ENCODE measurements around the gene HECTD4. TPM values are rescaled to one million over a fixed set of nuclear protein-coding genes. Genes with fewer than 3 reads are reported as not detected.
A peak's percentile ranks its signal among the peaks of the same experiment; 100 is the strongest.

Gene HECTD4
- total and polyA plus RNA-seq, 7 donors, result 2.1 to 22.8 (median 14.6) TPM

DNA sequence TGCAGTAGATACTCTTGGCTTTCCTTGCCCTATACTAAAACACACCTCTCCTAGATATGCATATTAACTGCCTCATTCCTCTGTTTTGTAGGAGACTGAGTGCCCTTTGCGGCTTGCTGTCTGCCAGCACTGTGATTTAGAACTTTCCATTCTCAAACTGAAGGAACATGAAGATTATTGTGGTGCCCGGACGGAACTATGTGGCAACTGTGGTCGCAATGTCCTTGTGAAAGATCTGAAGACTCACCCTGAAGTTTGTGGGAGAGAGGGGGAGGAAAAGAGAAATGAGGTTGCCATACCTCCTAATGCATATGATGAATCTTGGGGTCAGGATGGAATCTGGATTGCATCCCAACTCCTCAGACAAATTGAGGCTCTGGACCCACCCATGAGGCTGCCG lies 241.5 kb downstream of the HECTD4 start:
- Histone ChIP-seq H3K4me3 (no peak overlapping the region), H3K27ac (no peak overlapping the region), H3K9me3 (no peaks in the 10 kb centered on the region), H3K36me3 (ENCODE audit: insufficient read depth in 1 of 2, low read depth in 1 of 2) (peaks cover 0 to 100% of the 10 kb centered on the region in 2 donors), H3K27me3 (ENCODE audit: insufficient read depth in 3 of 3, low read length in 2 of 3) (no peaks in the 10 kb centered on the region), H3K4me1 (no peaks in the 10 kb centered on the region)
- TF ChIP-seq, protein P1, sequence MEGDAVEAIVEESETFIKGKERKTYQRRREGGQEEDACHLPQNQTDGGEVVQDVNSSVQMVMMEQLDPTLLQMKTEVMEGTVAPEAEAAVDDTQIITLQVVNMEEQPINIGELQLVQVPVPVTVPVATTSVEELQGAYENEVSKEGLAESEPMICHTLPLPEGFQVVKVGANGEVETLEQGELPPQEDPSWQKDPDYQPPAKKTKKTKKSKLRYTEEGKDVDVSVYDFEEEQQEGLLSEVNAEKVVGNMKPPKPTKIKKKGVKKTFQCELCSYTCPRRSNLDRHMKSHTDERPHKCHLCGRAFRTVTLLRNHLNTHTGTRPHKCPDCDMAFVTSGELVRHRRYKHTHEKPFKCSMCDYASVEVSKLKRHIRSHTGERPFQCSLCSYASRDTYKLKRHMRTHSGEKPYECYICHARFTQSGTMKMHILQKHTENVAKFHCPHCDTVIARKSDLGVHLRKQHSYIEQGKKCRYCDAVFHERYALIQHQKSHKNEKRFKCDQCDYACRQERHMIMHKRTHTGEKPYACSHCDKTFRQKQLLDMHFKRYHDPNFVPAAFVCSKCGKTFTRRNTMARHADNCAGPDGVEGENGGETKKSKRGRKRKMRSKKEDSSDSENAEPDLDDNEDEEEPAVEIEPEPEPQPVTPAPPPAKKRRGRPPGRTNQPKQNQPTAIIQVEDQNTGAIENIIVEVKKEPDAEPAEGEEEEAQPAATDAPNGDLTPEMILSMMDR (IDR thresholded peaks at IDR 0.05), result no peak
- ATAC-seq (no peak), DNase-seq (no peak)
- intact Hi-C loops (cut with DNase I), result loop anchor here in 1 of 2 donors (10.0 kb wide), 2 partner anchors 94 to 96 kb away; no protein-coding TSS in a partner anchor
- WGBS, 3 donors, result 89 to 93% (median 93%) methylated on average over 5 of the region's 5 CpGs

DNA sequence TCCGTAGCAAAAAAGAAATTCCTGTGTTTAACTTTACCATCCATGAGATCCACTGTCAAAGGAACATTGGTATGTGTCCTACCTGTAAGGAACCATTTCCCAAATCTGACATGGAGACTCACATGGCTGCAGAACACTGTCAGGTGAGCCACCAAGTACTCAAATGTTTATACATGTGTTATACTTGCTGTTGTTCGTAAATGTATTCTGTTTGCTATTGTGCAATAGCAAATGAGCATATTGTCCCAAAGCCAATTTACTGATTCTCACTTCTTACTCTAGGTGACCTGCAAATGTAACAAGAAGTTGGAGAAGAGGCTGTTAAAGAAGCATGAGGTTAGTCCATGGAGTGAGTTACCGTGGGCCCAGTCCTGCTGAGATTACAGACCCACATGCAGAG lies 247.5 kb downstream of the HECTD4 start:
- 90 to 96% (median 91%) methylated on average over 3 of the region's 3 CpGs for WGBS, 3 donors
- Histone ChIP-seq H3K36me3 (ENCODE audit: insufficient read depth in 1 of 2, low read depth in 1 of 2) (peaks cover 0 to 72% of the 10 kb centered on the region in 2 donors), H3K4me3 (no peak overlapping the region), H3K9me3 (no peaks in the 10 kb centered on the region), H3K27me3 (ENCODE audit: insufficient read depth in 3 of 3, low read length in 2 of 3) (no peaks in the 10 kb centered on the region), H3K27ac (no peak overlapping the region), H3K4me1 (peaks cover 19% of the 10 kb centered on the region)
- DNase-seq, result no peak
- TF ChIP-seq, protein P1 (IDR thresholded peaks at IDR 0.05), result no peak
- no peak for ATAC-seq
- intact Hi-C loops (cut with DNase I), result loop anchor here in 1 of 2 donors (5.0 kb wide), 1 partner anchor 37 kb away; no protein-coding TSS in a partner anchor

DNA sequence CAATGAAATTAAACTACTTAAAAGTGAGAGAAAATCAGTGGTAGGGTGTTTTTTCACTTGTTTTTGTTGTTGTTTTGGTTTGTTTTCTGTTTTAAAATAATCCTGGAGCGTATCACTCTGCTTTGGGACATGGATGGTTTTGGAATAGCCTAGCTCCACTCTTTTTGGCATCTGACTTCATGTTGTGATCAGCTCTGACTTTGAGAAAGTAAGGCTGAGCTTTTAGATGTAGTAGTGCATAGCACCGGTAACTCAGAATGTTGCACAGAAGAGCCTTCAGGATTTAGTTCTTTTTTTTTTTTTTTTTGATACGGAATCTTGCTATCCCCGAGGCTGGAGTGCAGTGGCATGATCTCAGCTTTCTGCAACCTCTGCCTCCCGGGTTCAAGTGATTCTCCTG lies 248.8 kb downstream of the HECTD4 start:
- Histone ChIP-seq H3K4me3 (no peak overlapping the region), H3K4me1 (peaks cover 19% of the 10 kb centered on the region), H3K27me3 (ENCODE audit: insufficient read depth in 3 of 3, low read length in 2 of 3) (no peaks in the 10 kb centered on the region), H3K36me3 (ENCODE audit: insufficient read depth in 1 of 2, low read depth in 1 of 2) (peaks cover 0 to 59% of the 10 kb centered on the region in 2 donors), H3K9me3 (no peaks in the 10 kb centered on the region), H3K27ac (peak overlapping the region; percentile 49)
- TF ChIP-seq, protein P1 (IDR thresholded peaks at IDR 0.05), result no peak
- WGBS, 3 donors, result 84 to 97% (median 92%) methylated on average over 5 of the region's 5 CpGs
- ATAC-seq (no peak), DNase-seq (no peak)
- intact Hi-C loops (cut with DNase I), result loop anchor here in 1 of 2 donors (5.0 kb wide), 1 partner anchor 36 kb away; no protein-coding TSS in a partner anchor

DNA sequence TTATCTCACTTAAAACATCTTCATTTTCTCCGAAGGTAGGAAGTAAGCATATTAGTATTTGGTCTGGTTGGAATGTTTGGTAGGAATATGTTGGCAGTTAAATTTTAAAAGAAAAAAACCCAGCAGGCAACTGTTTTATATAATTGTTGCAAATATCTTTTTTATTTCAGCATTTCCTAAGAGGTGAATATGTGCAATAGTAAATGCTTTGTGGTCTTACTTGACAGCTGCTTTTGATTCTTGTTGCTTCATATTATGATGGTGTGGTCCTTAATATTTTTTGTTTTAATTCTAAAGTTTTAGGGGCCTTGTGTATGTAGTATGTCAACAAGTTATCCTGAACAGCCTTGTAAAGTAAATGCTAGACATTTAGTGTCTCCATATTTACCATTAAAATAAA lies 250.5 kb downstream of the HECTD4 start:
- H3K27me3 ChIP-seq (ENCODE audit: insufficient read depth in 3 of 3, low read length in 2 of 3), result no peaks in the 10 kb centered on the region
- intact Hi-C loops (cut with DNase I), result loop anchor here in 1 of 2 donors (5.0 kb wide), 1 partner anchor 34 kb away; no protein-coding TSS in a partner anchor
- TF ChIP-seq, protein P1 (IDR thresholded peaks at IDR 0.05), result no peak
- no peaks in the 10 kb centered on the region for H3K9me3 ChIP-seq
- no peak overlapping the region for H3K4me3 ChIP-seq
- ATAC-seq (no peak), DNase-seq (no peak)
- no peak overlapping the region for H3K27ac ChIP-seq
- WGBS, 3 donors, result 72 to 83% (median 74%) methylated on average over 1 of the region's 1 CpG
- peaks cover 24% of the 10 kb centered on the region for H3K4me1 ChIP-seq
- peaks cover 0 to 41% of the 10 kb centered on the region in 2 donors for H3K36me3 ChIP-seq (ENCODE audit: insufficient read depth in 1 of 2, low read depth in 1 of 2)

Measured in psoas muscle (tissue), 8 donors.